ENCODE results near the gene TECPR1.

- peak; percentile 9 for TF ChIP-seq POLR2AphosphoS5 (IDR thresholded peaks at IDR 0.05)
- TF ChIP-seq, protein P1, sequence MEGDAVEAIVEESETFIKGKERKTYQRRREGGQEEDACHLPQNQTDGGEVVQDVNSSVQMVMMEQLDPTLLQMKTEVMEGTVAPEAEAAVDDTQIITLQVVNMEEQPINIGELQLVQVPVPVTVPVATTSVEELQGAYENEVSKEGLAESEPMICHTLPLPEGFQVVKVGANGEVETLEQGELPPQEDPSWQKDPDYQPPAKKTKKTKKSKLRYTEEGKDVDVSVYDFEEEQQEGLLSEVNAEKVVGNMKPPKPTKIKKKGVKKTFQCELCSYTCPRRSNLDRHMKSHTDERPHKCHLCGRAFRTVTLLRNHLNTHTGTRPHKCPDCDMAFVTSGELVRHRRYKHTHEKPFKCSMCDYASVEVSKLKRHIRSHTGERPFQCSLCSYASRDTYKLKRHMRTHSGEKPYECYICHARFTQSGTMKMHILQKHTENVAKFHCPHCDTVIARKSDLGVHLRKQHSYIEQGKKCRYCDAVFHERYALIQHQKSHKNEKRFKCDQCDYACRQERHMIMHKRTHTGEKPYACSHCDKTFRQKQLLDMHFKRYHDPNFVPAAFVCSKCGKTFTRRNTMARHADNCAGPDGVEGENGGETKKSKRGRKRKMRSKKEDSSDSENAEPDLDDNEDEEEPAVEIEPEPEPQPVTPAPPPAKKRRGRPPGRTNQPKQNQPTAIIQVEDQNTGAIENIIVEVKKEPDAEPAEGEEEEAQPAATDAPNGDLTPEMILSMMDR (IDR thresholded peaks at IDR 0.05): no peak
Measured at GRCh38 chr7:98287486-98287959, 35.5 kb upstream of the TECPR1 start.
